Measurements from ENCODE around the gene ABCC12. TPM values are rescaled to one million over a fixed set of nuclear protein-coding genes. Genes with fewer than 3 reads are reported as not detected.

ABCC12 gene
- polyA plus RNA-seq (2013, experiment 1 of 2), result not detected
- polyA plus RNA-seq (2013, experiment 2 of 2), result not detected

- Histone ChIP-seq H2BK12ac (ENCODE audit: low read length in 2 of 2) (peak within 1 kb of the TSS in 1 of 2 experiments; percentile 92), H3K9me3 (ENCODE audit: control insufficient read depth, low read length) (no peaks in the 10 kb centered on the region), H2BK120ac (ENCODE audit: low read depth, low read length) (peak within 1 kb of the TSS; percentile 52), H2AK5ac (ENCODE audit: low read length, severe bottlenecking) (no peak within 1 kb of the TSS), H3K79me1 (replicated peaks; ENCODE audit: low read length, poor library complexity, severe bottlenecking) (no peaks in the 10 kb centered on the region), H3K4ac (ENCODE audit: low read depth in 1 of 2, low read length in 2 of 2) (peak within 1 kb of the TSS in 1 of 2 experiments; percentile 31), H4K91ac (ENCODE audit: low read length) (peak within 1 kb of the TSS; percentile 4), H2BK5ac (ENCODE audit: low read depth, low read length, poor library complexity, severe bottlenecking) (no peak within 1 kb of the TSS), H3K27me3 (ENCODE audit: control insufficient read depth in 1 of 2, insufficient read depth in 1 of 2, low read length in 2 of 2) (no peaks in the 10 kb centered on the region), H2AFZ (ENCODE audit: low read depth, low read length) (no peak within 1 kb of the TSS), H3K14ac (ENCODE audit: low read length in 2 of 2) (peak within 1 kb of the TSS in 1 of 2 experiments; percentile 77), H3K4me3 (ENCODE audit: insufficient read depth in 1 of 2, low read depth in 1 of 2, low read length in 2 of 2) (no peak within 1 kb of the TSS), H2BK15ac (ENCODE audit: low read depth, poor library complexity, severe bottlenecking) (peak within 1 kb of the TSS; percentile 65), H3K27ac (ENCODE audit: low read length, poor library complexity, severe bottlenecking) (no peak within 1 kb of the TSS), H3K23ac (ENCODE audit: low read length in 2 of 2) (no peak within 1 kb of the TSS), H3K9ac (ENCODE audit: low read length) (peak within 1 kb of the TSS; percentile 11), H3K4me2 (ENCODE audit: low read length, poor library complexity, severe bottlenecking) (no peak within 1 kb of the TSS), H3K18ac (ENCODE audit: low read depth in 1 of 2, low read length in 2 of 2) (peak within 1 kb of the TSS in 1 of 2 experiments; percentile 34), H3K36me3 (ENCODE audit: control insufficient read depth in 1 of 2, insufficient read depth in 2 of 2, low read depth in 1 of 2, low read length in 2 of 2) (peaks cover 0 to 2% of the 10 kb centered on the region in 2 experiments), H4K8ac (ENCODE audit: low read length) (no peak within 1 kb of the TSS), H3K4me1 (ENCODE audit: control insufficient read depth, insufficient read depth, low read depth, low read length) (peaks cover 6% of the 10 kb centered on the region)
- WGBS, result 76% methylated on average over 22 of the region's 24 CpGs
- no peak for DNase-seq
Observed at GRCh38 chr16:48155926-48156789, at the start of gene ABCC12. ABCC12 (minus strand) TSS chr16:48155993; CDS start chr16:48146424, 9,569 bp downstream.

DNA sequence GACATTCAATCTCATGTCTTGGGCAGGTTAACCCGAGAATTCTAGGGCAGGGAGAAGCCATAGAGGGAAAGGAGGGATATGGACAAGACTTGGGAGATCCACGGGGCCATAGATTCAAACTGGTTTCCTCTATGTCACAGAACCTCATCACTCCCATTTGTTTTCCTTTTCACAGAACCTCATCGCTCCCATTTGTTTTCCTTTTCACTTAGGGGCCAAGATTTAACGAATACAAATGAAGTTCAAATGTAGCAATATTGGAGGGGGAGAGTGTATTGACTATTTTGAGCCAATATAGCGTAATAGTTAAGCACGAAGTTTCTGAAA, 49.0 kb upstream of the ABCC12 start:
- Histone ChIP-seq H3K9ac (ENCODE audit: low read length) (no peak overlapping the region), H3K79me1 (replicated peaks; ENCODE audit: low read length, poor library complexity, severe bottlenecking) (no peaks in the 10 kb centered on the region), H3K9me3 (ENCODE audit: control insufficient read depth, low read length) (no peaks in the 10 kb centered on the region), H3K4me3 (ENCODE audit: insufficient read depth in 1 of 2, low read depth in 1 of 2, low read length in 2 of 2) (no peak overlapping the region), H3K4ac (ENCODE audit: low read depth in 1 of 2, low read length in 2 of 2) (no peak overlapping the region), H2BK120ac (ENCODE audit: low read depth, low read length) (no peak overlapping the region), H2AFZ (ENCODE audit: low read depth, low read length) (no peak overlapping the region), H3K27me3 (ENCODE audit: control insufficient read depth in 1 of 2, insufficient read depth in 1 of 2, low read length in 2 of 2) (peaks cover 8 to 26% of the 10 kb centered on the region in 2 experiments), H3K4me1 (ENCODE audit: control insufficient read depth, insufficient read depth, low read depth, low read length) (no peaks in the 10 kb centered on the region), H4K91ac (ENCODE audit: low read length) (no peak overlapping the region), H3K23ac (ENCODE audit: low read length in 2 of 2) (no peak overlapping the region), H3K36me3 (ENCODE audit: control insufficient read depth in 1 of 2, insufficient read depth in 2 of 2, low read depth in 1 of 2, low read length in 2 of 2) (no peaks in the 10 kb centered on the region), H3K14ac (ENCODE audit: low read length in 2 of 2) (no peak overlapping the region), H4K8ac (ENCODE audit: low read length) (no peak overlapping the region), H3K4me2 (ENCODE audit: low read length, poor library complexity, severe bottlenecking) (no peak overlapping the region), H2BK5ac (ENCODE audit: low read depth, low read length, poor library complexity, severe bottlenecking) (no peak overlapping the region), H2BK12ac (ENCODE audit: low read length in 2 of 2) (no peak overlapping the region), H3K27ac (ENCODE audit: low read length, poor library complexity, severe bottlenecking) (no peak overlapping the region), H2BK15ac (ENCODE audit: low read depth, poor library complexity, severe bottlenecking) (no peak overlapping the region), H2AK5ac (ENCODE audit: low read length, severe bottlenecking) (no peak overlapping the region), H3K18ac (ENCODE audit: low read depth in 1 of 2, low read length in 2 of 2) (no peak overlapping the region)
- DNase-seq, result no peak
- 76% methylated on average over 4 of the region's 6 CpGs for WGBS

DNA sequence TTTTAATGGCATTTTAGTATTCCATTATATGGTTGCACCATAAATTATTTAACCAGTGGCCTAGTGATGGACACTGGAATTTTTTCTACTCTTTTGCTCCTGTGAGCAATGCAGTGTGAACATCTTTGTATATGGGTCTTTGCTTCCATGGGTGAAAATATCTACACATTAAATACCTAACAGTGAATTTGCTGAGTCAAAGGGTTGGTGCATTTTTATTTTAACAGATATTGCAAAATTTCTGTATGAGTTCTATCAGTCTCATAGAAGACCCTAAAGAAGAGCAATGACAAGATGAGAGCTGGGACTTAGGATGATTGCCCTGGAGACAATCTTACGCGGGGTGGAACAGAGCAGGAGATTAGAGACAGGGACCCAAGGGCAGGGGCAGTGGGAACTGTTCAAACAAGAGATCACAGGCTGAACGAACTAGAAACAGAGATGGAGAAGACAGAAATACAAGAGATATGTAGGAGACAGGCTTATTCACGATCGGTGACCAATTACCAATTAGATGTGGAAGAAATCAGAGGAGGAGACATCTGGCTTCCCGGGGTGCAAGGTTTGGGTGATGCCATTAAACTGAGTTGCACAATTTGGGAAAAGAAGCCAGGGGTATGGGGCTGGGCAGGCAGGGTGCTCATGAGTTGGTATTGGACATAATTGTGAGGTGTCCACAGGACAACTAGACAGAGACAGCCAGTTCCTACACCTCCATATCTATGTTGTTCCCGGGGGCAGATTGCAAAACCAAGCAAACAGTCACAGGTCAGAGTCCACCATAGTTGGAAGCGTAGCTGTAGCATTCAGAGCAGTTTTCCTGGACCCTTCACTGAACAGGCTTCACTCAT, 48.4 kb upstream of the ABCC12 start:
- H3K79me1 ChIP-seq (replicated peaks; ENCODE audit: low read length, poor library complexity, severe bottlenecking), result no peaks in the 10 kb centered on the region
- H2BK15ac ChIP-seq (ENCODE audit: low read depth, poor library complexity, severe bottlenecking), result no peak overlapping the region
- no peak overlapping the region for H3K14ac ChIP-seq (ENCODE audit: low read length in 2 of 2)
- H4K91ac ChIP-seq (ENCODE audit: low read length), result no peak overlapping the region
- H3K9me3 ChIP-seq (ENCODE audit: control insufficient read depth, low read length), result no peaks in the 10 kb centered on the region
- H2BK5ac ChIP-seq (ENCODE audit: low read depth, low read length, poor library complexity, severe bottlenecking), result no peak overlapping the region
- H3K9ac ChIP-seq (ENCODE audit: low read length), result no peak overlapping the region
- no peak overlapping the region for H3K18ac ChIP-seq (ENCODE audit: low read depth in 1 of 2, low read length in 2 of 2)
- H2AK5ac ChIP-seq (ENCODE audit: low read length, severe bottlenecking), result no peak overlapping the region
- no peak overlapping the region for H3K4me2 ChIP-seq (ENCODE audit: low read length, poor library complexity, severe bottlenecking)
- H2BK120ac ChIP-seq (ENCODE audit: low read depth, low read length), result no peak overlapping the region
- H3K4me1 ChIP-seq (ENCODE audit: control insufficient read depth, insufficient read depth, low read depth, low read length), result no peaks in the 10 kb centered on the region
- H3K27ac ChIP-seq (ENCODE audit: low read length, poor library complexity, severe bottlenecking), result no peak overlapping the region
- no peak for DNase-seq
- H3K23ac ChIP-seq (ENCODE audit: low read length in 2 of 2), result no peak overlapping the region
- H4K8ac ChIP-seq (ENCODE audit: low read length), result no peak overlapping the region
- WGBS, result 84% methylated on average over 8 of the region's 8 CpGs
- H3K36me3 ChIP-seq (ENCODE audit: control insufficient read depth in 1 of 2, insufficient read depth in 2 of 2, low read depth in 1 of 2, low read length in 2 of 2), result no peaks in the 10 kb centered on the region
- no peak overlapping the region for H2AFZ ChIP-seq (ENCODE audit: low read depth, low read length)
- H2BK12ac ChIP-seq (ENCODE audit: low read length in 2 of 2), result no peak overlapping the region
- no peak overlapping the region for H3K4me3 ChIP-seq (ENCODE audit: insufficient read depth in 1 of 2, low read depth in 1 of 2, low read length in 2 of 2)
- H3K4ac ChIP-seq (ENCODE audit: low read depth in 1 of 2, low read length in 2 of 2), result no peak overlapping the region
- peaks cover 8 to 26% of the 10 kb centered on the region in 2 experiments for H3K27me3 ChIP-seq (ENCODE audit: control insufficient read depth in 1 of 2, insufficient read depth in 1 of 2, low read length in 2 of 2)

Measured in mesenchymal stem cell (in vitro differentiated cells and primary cell).